GM21528 (cell line): ENCODE data around the gene LRRC59.
"Not testable (repeated sequence)": the region's sequence is repeated elsewhere in the genome, so short reads cannot be mapped to it uniquely, and the experiment has no call there.

ENCODE experiments used
- ATAC-seq: cut with Tn5 transposase; IDR thresholded peaks from one replicate; pipeline ENCODE4 v1.9.1; 2021; ENCODE audit warnings: mild to moderate bottlenecking, moderate library complexity; ENCODE audit not compliant: unreplicated experiment, low FRiP score

The LRRC59 gene

GRCh38 chr17:50397111-50397918 is at the start of gene LRRC59:
TSS of gene LRRC59 (minus strand) at chr17:50397523. CDS start at chr17:50397317, 206 bp downstream.
- ATAC-seq: peak; percentile 90

- ATAC-seq: no peak
Measured at GRCh38 chr17:50445730-50446325, 48.5 kb upstream of the LRRC59 start.

- no peak for ATAC-seq
Measured at GRCh38 chr17:50444841-50445715, 47.8 kb upstream of the LRRC59 start.

GRCh38 chr17:50443505-50443974 is 46.2 kb upstream of the LRRC59 start:
- no peak for ATAC-seq

DNA sequence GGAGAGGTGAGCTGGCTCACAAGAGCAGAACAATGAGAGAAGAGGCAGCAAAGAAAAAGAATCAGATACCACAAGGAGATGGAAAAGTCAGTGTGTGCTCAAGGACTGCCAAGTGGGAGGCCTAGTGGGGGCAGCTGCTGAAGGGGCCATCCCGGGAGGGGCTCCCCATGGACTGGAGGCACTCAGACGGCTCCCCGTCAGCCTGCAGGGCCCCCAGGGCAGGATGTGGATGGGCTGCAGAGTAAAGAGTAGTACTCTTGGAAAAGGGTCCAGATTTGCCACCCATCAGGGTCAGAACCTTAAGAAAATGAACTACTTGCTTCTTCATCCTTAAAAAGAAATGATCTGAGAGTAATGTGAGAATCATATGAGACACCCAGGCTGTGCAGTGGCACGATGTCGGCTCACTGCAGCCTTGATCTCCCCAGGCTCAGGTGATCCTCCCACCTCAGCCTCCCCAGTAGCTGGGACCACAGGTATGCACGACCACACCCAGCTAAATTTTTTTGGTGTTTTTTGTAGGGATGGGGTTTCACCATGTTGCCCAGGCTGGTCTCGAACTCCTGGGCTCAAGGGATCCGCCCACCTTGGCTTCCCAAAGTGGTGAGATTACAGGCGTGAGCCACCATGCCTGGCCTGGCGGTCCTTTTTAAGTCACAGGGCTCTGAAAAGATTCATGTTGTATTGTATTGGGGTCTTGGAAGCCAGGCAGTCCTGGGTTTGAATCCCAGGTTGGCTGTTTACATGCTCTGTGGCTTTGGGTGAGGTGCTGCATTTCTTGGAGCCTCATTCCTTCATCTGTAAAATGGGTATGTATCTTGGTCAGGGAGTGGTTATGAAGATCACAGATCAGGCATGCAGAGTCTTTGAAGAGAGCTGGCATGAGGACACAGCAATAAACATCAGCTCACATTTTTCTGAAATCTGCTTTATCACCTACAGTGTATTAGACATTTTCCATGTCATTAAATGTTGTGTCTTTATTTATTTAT is 43.8 kb upstream of the LRRC59 start:
- no peak for ATAC-seq

GRCh38 chr17:50440172-50440837 is 43.0 kb upstream of the LRRC59 start:
- no peak for ATAC-seq

DNA sequence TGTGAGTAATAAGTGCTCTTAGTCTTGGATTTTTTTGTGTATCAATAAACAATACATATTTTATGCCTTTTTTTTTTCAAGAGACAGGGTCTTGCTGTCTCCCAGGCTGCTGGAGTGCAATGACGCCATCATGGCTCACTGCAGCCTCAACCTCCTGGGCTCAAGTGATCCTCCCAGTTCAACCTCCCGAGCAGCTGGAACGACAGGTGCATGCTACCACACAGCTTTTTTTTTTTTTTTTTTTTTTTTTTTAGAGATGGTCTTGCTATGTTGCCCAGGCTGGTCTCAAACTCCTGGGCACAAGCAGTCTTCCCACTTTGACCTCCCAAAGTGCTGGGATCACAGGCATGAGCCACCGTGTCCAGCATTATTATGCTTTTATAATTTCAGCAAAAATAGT is 41.7 kb upstream of the LRRC59 start:
- no peak for ATAC-seq

DNA sequence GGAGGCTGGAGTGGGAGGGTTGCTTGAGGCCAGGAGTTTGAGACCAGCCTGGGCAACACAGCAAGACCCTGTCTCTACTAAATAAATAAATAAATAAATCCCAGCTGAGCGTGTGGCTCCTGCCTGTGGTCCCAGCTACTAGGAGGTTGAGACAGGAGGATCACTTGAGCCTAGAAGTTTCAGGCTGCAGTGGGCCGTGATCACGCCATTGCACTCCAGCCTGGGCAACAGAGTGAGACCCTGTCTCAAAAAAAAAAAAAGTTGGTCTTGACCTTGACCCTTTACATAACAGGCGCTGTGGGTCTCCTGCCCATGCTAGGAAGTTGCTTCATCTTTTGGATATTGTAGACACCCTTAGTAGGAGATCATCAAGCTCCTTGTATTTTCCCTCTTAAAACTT is 40.1 kb upstream of the LRRC59 start:
- no peak for ATAC-seq

DNA sequence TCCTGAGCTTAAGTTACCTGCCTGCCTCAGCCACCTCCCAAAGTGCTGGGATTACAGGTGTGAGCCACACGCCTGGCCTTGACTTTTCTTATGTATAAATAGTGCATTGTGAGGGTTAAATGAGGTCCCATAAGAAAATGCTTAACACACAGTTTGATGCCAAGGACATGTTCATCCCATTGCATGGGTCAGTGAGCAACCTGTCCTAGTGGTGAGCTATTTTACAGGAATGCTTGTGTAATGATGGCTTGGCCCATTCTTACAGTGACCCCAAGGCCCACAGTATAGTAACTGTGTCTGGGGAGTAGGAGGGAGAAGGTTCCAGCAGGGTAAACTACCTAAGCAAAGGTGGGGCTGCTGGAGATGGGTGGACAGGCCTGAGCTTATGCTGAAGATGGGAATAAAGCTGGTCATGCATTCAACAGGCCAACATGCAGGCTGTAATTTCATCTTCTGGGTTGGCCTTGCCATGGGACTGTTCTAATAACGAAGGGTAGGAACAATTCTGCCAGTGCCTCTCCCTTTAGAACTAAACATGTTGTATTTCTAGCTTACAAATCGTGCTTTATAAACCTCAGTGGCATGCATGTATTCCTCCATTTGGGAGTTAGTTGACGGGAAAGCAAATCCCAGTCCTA is 34.9 kb upstream of the LRRC59 start:
- no peak for ATAC-seq

- no peak for ATAC-seq
Measured at GRCh38 chr17:50430821-50431618, 33.7 kb upstream of the LRRC59 start.

- no peak for ATAC-seq
Measured at GRCh38 chr17:50429793-50430192, 32.5 kb upstream of the LRRC59 start.

DNA sequence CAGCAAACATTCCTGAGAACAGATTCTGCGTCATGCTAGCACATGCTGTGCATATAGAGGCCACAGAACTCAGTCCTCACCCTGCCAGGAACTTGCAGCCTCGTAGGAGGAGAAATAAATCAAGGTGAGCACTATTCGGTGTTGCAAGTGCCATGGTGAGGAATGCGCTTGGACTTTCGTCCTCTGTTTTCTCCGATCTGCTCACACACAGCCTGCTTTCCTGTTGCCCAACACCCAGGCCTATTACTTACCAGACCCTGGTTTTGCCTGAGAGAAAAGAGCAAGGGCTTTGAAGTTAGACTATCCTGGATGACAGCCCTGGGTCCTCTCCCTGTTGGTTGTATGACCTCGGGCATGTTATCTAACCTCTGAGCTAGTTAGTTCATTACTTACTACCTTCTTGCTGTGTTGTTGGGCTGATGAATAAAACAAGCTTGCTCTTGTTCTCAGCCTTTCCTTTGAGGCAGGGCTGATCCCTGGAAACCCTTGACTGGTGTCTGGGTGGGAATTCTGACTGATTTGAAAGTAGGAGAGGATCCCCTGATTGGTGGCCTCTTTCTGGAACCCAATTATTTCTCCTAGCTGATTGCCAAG is 31.6 kb upstream of the LRRC59 start:
- no peak for ATAC-seq

DNA sequence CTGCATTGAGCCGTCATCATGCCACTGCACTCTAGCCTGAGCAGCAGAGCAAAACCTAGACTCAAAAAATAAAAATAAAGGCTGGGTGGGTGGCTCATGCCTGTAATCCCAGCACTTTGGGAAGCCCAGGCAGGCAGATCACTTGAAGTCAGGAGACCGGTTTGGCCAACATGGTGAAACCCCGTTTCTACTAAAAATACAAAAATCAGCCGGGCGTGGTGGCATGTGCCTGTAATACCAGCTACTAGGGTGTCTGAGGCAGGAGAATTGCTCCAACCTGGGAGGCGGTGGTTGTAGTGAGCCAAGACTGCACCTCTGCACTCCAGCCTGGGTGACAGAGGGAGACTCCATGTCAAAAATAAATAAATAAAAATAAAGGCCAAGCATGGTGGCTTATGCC is 30.8 kb upstream of the LRRC59 start:
- ATAC-seq: not testable (repeated sequence)

DNA sequence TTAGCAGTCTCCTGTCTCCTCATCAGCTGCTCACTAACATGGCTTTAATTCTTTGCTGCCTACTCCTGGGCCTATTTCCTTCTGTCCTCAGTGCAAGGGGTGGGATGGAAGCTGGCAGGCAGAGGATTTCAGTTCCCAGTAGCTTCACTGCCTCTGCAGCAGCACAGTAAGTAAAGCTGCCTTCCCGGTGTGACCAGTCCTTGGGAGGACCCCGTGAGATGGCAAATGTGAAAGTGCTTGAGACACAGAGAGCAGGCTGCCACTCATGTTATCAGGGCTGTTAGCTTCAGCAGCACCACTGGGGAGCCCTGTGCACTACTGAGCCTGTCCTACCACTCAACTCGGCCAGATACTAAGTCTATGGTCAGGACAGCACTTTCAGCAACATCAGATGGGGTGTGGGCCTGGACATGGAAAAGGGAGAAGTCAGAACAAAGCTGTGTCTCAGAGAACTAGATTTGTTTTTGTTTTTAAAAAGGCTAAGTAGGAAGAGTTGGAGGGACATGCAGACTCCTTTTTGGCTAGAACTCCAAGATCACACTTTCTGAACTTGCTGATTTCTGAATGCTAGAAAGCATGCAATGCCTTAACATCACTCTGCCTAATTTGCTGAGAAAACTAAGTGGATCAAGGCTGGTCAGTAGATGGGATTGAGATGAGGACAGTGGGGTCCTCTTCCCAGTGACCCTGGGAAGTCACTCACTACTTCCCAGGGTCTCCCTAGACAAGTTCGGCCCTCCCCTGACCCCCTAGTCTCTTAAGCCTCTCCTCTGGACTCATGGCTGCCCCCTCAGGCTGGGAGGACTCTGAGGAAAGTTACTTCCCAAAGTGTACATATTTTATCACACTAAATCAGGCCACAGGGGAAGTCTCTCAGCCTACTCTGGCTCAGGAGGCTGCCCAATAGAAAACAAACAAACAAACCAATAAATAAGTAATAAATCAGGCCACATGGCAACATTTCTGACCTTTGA is 29.8 kb upstream of the LRRC59 start:
- ATAC-seq: no peak

DNA sequence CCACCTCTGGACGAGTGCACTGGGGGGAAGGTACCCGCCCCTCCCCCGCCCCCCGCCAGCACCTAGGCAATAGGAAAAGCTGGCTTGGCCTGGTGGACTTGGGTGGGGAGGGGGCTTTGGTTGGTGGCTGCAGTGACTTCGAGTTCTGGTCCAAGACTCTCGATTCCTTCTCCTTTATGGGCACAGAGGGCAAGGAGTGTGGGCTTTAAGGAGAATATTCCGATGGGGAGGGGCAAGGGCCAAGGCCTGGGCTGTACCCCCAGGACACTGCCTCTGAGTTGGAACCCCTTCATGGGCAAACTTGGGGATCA is 29.1 kb upstream of the LRRC59 start:
- ATAC-seq: no peak

DNA sequence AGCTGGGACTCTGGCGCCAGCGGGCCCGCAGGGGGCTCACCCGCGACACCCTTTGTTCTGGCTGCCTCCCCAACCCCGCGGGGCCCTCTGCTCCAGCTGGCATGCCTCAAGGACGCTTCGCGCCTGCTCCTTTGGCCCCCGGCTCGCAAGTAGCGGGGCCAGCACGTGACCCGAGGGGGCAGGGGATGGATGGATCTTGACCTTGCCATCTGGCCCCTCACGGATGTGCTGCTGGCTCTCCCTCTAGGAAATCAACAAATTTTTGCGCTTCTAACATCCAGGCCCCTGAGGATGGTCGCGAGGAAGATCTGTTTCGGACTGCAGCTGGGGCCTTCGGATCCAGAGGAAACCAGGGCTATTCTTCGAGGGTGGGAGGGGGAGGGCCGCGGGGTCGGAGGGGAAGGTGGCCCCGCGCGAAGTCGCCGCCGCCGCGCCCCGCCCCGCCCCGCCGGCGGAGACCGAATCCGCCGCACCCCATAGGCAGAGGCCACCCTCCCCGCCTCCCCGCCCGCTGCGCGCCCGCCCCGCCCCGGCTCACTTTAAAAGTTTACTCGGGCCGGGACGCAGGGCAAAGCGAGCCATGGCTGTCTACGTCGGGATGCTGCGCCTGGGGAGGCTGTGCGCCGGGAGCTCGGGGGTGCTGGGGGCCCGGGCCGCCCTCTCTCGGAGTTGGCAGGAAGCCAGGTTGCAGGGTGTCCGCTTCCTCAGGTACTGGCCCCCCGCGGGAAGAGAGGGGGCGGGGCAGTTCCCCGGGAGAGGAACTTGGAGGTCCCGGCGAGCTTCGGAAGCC is 28.6 kb upstream of the LRRC59 start, which contains the start of gene ACSF2:
ACSF2 (plus strand) TSS at position 537 of the 790 bp plus-strand sequence; CDS start at position 581, 44 bp downstream.
- ATAC-seq: peak; percentile 54
